SJSA1 (cell line): Measurements from ENCODE around the gene GBA3. TPM values are rescaled to one million over a fixed set of nuclear protein-coding genes. Genes with fewer than 3 reads are reported as not detected.

Experiments used
- DNase-seq, 2 experiments: peaks; one replicate each; pipeline ENCODE4 v3.0.0-alpha.2; 2015 to 2020; ENCODE audit warnings: low spot score in 2 of 2, low read depth in 1 of 2
- H3K27ac ChIP-seq: fragments of 250-450 bp; sonication (Bioruptor Pico); 2 replicates; pipeline ENCODE4 v1.5.1; 2020; ENCODE audit warnings: mild to moderate bottlenecking, moderate library complexity
- H3K27me3 ChIP-seq: fragments of 250-450 bp; sonication (Bioruptor Pico); replicated peaks from 2 replicates; pipeline ENCODE4 v1.5.1; 2020; ENCODE audit warnings: mild to moderate bottlenecking, moderate library complexity
- H3K36me3 ChIP-seq: fragments of 250-450 bp; sonication (Bioruptor Pico); 2 replicates; pipeline ENCODE4 v1.5.1; 2020; ENCODE audit warnings: mild to moderate bottlenecking
- H3K4me1 ChIP-seq: fragments of 250-450 bp; sonication (Bioruptor Pico); replicated peaks from 2 replicates; pipeline ENCODE4 v1.6.1; 2021; ENCODE audit warnings: mild to moderate bottlenecking
- H3K4me3 ChIP-seq: fragments of 250-450 bp; sonication (Bioruptor Pico); 2 replicates; pipeline ENCODE4 v1.5.1; 2020; ENCODE audit warnings: mild to moderate bottlenecking
- H3K9me3 ChIP-seq: fragments of 250-450 bp; sonication (Bioruptor Pico); replicated peaks from 2 replicates; pipeline ENCODE4 v1.5.1; 2020; ENCODE audit warnings: mild to moderate bottlenecking
- total RNA-seq: library from RNA; depleted of rRNA; stranded (reverse); fragments of >200 nt; shearing (Covaris generic); gene quantifications from 2 replicates; pipeline ENCODE4 v1.2.3, GENCODE V29; 2014; rRNA removed

GBA3 gene
- total RNA-seq, 1 experiment from 2014 or later: not detected

GRCh38 chr4:22850055-22850454, 157.3 kb downstream of the GBA3 start:
- H3K27me3 ChIP-seq: no peaks in the 10 kb centered on the region
- H3K36me3 ChIP-seq: no peaks in the 10 kb centered on the region
- H3K9me3 ChIP-seq: no peaks in the 10 kb centered on the region
- H3K4me3 ChIP-seq: no peak overlapping the region
- no peaks in the 10 kb centered on the region for H3K4me1 ChIP-seq
- DNase-seq: no peak
- H3K27ac ChIP-seq: no peak overlapping the region

GRCh38 chr4:22850630-22851029, 157.9 kb downstream of the GBA3 start:
- H3K27ac ChIP-seq: no peak overlapping the region
- H3K27me3 ChIP-seq: no peaks in the 10 kb centered on the region
- no peaks in the 10 kb centered on the region for H3K36me3 ChIP-seq
- no peaks in the 10 kb centered on the region for H3K9me3 ChIP-seq
- no peak for DNase-seq
- H3K4me3 ChIP-seq: no peak overlapping the region
- no peaks in the 10 kb centered on the region for H3K4me1 ChIP-seq

GRCh38 chr4:22857411-22857810, 164.7 kb downstream of the GBA3 start:
- H3K9me3 ChIP-seq: no peaks in the 10 kb centered on the region
- no peaks in the 10 kb centered on the region for H3K27me3 ChIP-seq
- no peaks in the 10 kb centered on the region for H3K4me1 ChIP-seq
- H3K27ac ChIP-seq: no peak overlapping the region
- H3K4me3 ChIP-seq: no peak overlapping the region
- DNase-seq: no peak
- no peaks in the 10 kb centered on the region for H3K36me3 ChIP-seq

DNA sequence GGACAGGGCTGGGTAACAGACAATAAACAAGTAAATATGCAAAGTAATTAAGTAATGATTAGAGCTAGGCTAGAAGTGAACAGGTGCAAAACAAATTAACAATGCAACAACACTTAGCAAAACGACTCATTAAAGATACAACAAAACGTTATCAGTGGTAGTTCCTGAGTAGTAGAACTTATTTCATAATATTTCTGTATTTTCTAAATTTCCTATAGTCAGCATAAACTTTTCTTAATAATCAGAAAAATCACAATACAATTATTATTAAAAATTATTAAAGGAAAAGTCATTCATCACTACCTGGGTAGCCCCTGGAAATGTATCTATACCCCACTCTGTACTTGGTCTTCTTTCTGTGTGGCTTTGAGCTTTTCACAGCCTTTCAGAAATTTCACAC, 166.6 kb downstream of the GBA3 start:
- Histone ChIP-seq H3K27me3 (no peaks in the 10 kb centered on the region), H3K9me3 (no peaks in the 10 kb centered on the region), H3K27ac (no peak overlapping the region), H3K36me3 (no peaks in the 10 kb centered on the region), H3K4me3 (no peak overlapping the region), H3K4me1 (no peaks in the 10 kb centered on the region)
- no peak for DNase-seq

Other genes starting within 250 kb of the GBA3 start
- 6.8 and 9.4 TPM in 2 replicates for gene ADGRA3, start 176.9 kb upstream of the GBA3 start, total RNA-seq